Middle frontal gyrus (tissue), 1 donor: ENCODE measurements around the gene EFNA2.

Experiments used
- DNase-seq: peaks from one replicate; pipeline ENCODE4 v3.0.0-alpha.2; 2015; ENCODE audit warnings: low spot score; ENCODE audit errors: extremely low spot score

EFNA2 gene

DNA sequence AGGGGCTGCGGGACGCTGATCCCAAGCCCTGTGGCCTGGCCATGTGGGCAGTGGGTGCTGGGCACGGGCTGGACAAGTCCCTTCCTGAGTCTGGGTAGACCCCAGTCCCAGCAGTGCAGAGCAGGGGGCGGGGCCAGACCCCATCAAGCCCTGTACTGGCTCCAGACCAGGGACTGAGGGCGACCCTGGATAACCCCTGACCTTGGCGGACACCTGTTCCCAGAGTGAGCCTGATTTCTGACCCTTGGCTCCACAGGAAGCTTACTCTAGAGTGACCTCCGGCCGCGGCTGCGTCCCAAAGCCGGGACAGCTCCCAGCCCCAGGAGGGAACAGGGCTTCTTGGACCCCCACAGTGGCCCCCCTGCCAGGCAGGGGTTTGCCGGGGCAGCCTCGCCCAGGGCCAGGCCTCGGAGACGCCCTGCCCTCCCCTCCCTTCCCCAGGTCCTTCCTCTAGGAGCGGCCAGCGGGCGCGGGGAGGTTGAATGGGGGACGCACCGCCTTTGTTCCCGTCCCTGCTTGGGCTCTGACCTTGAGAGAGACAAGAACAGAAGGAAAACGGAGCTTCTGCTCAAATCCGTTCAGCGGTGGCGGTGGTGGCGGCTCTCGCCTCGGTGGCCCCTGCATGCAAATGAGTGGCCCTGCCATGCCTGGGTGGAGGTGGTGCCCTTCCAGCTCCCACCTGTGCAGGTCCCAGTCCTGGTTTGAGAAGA lies 2.3 kb upstream of the EFNA2 start:
- DNase-seq: no peak

DNA sequence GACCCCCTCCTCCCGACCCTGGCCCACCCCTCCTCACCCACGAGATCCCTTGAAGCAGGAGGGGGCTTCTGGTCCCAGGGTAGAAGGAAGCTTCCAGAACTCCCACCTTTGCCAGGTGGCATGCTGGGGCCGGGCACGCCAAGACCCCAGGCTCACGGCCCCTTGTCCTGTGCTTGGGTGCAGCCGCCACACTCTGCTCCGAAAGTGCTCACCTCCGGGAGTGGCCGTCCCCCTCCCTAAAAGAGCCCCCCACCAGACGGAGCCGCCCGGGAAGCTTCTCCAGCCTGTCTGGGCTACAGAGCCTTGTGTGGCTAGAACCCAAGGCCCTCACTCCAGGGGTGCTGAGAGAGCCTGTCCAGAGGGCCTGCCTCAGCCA lies 1.8 kb upstream of the EFNA2 start:
- DNase-seq: no peak

DNA sequence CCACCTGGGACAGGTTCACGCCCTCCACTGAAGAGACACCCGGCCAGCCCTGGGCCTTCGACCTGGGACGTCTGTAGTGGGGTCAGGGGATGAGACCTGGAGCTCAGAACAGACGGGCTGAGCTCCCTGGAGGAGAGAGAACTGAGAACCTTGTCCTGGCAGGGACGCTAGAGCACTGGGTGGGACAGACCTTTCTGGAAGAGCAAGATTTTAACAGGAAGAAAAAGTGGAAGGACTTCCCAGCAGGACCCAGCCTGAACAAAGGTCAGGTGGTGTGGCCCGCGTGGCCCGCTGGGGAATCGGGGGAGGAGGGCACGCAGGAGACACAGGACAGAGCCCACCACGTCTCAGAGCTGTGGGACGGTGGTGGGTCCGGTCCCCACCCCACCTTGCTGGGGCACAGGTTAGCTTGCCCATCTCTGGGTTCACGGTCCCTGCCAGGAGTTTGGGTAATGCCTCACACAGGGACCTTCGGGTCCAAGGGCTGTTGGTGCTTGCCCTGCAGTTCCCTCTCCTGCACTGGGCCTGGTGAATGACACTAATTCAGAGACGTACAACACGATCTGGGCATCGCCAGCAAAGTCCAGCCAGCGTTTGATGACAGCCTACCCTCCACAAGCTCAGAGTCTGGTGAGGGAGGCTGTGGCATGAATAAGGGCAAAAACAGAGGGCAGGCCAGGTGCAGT lies 1.2 kb upstream of the EFNA2 start:
- DNase-seq: no peak

DNA sequence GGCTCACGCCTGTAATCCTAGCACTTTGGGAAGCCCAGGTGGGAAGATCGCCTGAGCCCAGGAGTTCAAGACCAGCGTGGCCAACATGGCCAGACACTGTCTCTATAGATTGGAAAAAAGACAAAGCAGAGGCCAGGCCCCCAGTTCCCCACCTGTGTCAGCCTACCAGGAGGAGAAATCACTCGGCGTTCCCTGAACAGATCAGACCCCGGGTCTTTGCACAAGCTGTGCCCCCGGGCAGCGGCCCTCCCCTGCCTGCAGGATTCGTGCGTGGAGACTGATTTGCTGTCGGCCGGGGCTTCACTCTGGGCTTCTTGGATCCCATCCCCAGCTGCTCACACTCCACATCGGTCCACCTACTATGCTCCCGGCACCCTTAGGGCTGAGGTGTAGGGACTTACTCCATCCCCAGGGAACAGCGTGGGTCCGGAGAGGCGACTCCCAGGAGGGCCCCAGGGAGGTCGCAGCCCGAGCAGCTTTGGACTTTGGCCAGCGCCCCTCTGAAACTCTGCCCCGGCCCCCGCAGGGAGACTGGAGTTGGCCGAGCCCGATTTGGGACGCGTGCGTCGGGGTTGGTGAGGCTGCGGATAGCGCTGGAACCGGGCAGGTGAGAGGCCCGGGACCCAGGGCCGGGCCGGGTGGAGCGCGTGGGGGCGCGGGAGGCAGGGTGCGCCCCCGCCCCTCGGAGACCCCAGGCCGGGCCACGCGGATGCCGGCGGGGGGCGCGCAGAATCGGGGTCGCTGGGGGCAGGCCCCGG lies 515 bp upstream of the EFNA2 start:
- no peak for DNase-seq

DNA sequence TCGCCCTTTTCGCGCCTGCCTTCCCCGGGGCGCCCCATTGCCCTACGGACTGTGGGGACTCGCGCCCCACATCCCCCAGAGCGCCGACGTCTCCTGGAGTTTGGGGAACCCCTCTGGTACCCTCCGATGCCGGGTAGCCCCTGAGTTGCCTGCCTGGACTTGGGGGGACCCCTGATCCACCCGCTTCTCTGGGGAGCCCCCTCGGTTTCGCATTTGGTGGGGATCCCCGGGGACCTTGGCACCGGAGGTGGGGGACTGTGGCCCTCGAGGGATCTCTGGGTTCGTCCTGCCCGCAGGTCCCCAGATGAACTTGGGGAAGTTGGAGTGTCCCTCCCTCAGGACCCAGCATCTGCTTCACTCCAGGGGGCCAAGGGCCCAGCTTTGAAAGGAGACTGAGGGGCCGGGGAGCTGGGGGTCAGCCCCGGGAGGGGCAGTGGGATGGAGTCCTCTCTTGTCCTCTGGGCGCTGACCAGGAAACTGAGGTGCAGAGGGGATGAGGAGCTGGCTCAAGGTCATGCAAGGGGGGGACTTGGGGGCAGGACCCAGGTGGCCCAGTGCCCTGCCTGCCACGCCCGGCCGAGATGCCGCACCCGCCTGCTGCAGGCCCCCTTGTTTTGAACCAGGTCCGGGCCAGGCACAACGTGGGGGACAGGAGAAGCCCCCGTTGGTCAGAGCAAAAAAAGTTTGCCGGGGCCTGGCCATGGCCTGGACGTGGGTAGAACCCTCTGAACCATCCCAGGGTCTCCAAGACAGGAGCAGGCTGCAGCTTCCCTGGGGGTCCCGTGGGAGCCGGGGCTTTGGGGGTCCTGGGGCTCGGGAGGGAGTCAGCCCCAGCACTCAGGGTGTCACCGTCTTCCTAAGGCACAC lies 1.0 kb downstream of the EFNA2 start:
- no peak for DNase-seq

DNA sequence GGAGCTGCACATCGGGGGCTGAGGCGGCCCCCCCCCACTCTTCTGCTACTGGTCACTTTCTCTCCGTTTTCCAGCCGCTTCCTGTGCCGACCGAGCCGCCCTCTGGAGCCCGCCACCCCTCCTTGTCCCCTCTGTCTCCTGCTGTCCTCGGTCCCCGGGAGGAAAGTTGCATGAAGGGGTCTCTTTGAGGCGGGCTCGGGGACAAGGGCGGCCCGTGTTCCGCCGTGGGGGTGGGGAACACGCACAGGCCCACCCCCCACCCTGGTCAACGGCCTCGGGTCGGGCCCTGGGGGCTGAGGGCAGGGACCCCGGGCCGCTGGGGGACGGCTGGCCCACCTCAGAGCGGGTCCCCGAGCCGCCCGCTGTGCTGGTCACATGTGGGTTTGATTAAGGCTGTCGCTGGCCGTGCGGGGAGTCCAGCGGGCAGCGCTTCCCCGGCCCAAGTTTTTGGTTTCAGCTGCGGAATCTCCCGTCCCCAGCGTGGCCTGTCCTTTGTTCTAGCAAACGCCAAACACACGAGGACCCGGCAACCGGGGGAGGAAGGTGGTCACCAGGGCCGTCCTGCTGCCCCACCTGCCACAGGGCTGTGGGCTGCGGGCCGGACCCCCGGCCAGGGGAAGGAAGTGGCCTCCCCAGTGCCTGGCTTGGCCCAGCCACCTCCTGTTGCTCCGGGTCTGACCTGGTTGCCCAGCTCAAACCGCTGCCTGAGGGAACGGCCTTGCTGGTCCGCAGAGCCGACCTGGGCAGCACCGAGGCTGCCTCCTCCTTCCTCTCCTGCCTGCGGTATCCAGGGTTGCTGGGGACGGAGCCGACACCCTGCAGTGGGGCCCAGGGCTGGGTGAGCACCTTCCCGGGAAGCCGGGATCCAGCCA lies 1.9 kb downstream of the EFNA2 start:
- no peak for DNase-seq

DNA sequence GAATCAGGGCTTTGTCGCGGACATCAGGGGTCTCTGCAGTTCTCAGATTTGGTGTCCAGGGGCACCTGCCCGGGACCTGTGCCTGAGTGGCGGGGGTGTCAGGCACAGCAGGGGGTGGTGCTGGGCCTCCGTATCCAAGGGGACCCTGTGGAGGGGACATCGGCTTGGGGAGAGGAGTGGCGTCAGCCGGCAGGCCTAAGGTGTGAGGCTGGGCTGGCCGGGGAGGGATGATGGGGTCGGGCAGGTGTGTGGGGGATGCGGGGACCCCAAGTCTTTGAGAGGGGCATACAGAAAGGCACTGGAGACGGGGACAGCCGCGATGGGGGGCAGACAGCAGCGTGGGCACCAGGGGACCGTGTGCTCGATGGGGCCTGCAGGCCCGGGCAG lies 2.5 kb downstream of the EFNA2 start:
- no peak for DNase-seq

DNA sequence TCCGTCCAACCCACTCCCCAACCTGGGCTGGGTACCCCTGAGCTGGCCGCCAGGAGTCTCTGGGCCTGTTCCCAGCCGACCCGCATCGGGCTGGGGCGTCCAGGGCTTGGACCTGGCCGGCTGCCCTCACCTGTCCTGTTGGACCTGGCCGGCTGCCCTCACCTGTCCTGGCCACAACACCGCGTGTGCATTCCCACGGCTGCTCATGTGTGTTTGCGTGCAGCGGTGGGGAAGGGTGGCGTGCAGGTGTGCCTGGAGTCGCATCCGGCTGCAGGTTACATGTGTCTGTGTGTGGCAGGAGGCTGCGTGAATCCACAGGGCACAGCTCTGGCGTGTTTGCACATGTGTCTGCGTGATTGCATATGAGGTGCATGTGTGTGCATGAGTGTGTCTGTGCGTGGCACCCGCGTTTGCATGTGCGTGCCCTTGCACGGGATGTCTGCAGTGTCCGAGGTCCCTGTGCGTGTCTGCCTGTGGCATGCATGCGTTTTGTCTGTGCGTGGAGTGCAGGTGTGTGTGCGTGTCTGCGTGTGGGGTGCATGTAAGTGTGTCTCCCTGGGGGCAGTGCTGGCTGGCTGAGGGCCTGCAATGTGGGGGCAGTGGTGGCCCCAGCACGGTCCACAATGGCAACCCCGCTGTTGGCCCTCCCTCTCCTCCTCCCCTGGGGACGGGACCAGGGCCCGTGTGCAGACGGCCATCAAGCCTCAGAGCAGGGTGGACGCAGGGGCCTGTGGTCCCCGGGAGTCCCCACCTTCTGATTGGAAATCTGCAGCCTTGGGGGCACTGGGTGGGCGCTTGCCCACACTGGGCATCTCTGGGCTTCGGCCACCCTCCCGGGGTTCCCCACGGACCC lies 3.4 kb downstream of the EFNA2 start:
- DNase-seq: no peak

DNA sequence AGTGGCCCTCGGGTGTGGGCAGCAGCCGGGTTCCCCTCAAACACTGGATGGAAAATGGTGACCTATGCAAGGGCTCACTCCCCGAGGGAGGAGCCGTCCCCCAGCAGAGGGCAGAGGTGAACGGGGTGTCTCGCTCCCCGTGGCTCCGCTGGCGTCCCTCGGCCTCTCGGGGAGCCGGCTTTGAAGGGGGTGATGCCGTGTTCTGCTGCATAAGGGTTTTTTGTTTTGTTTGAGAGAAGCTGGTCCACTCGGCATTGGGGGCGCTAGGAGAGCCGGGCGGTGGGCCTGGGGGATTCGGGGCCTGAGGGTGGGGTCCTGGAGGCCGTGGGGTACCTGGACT lies 4.0 kb downstream of the EFNA2 start:
- no peak for DNase-seq

DNA sequence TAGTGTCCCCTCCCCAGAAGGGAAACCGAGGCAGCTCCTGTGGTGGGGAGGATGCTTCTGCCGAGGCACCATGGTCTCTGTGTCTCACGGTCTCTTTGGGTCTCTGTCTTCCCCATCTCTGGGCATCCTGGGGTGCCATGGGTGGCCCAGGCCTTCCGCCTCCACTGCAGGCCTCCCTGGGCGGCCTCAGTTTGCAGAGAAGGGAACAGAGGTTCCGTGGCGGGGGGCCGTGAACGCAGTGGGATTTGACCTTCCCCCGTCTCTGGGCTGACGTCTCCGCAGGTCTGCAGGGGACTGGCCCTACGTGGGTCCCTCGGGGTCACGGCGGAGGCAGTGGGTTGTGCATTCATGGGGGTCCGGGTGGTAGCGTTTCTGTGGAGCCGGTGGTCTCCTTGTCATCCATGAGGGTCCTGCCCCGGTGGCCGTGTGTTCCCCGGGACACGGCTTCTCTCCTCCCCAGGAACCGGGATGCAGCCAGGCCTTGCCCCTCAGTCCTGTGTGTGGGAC lies 4.6 kb downstream of the EFNA2 start:
- DNase-seq: no peak

DNA sequence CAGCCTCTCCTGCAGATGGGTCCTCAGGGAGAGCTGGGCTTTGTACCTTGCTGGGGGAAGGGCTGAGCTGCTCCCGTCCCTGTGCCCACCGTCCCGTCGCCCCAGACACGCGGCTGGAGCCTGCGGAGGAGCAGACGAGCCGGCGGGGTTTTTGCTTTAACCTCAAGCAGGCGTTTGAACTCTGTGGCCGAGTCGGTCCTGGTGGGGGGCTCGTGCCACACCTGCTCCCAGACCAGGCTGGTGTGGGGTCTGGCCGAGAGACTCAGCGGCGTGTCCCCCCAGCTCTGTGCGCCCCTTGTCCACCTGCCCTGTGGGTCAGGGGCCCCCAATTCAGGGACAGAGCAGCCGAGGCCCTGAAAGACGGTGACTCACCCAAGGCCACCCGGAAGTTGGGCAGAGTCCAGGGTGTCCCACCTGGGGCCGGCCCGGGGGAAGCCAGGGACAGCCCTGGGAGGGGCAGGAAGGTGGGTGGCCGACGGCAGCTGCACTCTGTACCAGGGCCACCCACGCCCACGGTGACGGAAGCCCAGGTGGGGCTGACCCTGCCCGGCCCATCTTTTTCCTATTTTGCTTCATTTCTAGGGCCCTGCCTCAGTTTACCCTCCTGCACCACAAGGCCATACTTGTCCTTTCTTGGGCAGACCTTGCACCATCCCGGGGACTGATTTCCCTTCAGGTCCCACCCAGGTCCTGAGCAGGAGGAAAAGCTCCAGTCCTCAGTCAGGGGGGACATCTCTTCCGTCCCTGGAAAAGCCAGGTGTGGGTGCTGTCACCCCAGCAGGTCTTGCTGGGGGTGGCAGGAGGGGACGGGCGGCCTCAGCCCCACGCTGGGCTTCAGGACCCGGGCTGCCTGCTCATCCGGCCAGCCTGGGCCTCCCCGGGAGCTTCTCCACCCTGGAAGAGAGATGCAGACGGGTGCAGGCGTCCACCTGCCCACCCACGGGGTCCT lies 5.3 kb downstream of the EFNA2 start:
- no peak for DNase-seq

DNA sequence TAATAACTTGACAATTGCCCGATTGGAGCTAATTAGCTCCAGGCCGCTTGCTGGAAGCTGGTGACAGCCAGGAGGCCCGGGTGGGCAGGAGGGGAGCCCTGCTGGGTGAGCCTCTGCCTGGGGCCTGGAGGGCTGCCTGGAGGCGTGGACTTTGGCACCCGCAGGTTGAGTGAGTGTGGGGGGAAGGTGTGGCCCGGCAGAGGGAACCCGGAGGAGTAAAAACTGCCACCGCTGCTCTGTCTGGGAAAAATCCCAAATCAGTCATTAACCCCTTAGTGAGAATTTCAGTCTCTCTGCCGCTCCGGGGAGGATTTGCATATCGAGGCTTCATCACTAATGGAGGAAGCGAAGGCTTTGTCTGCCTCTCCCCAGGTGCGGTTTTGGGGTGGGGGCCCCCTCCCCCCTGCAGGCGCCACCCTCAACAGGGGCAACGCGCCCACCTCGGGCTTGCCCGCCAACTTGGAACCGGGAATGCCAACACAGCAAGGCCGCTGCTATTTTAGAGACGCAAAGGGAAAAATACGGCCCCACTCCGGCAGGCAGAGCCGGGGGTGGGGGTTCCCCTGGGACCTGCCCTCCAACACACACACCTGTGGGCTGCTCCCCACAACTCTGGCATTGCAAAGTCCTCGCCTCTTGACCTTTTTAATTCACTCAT lies 6.2 kb downstream of the EFNA2 start:
- no peak for DNase-seq

DNA sequence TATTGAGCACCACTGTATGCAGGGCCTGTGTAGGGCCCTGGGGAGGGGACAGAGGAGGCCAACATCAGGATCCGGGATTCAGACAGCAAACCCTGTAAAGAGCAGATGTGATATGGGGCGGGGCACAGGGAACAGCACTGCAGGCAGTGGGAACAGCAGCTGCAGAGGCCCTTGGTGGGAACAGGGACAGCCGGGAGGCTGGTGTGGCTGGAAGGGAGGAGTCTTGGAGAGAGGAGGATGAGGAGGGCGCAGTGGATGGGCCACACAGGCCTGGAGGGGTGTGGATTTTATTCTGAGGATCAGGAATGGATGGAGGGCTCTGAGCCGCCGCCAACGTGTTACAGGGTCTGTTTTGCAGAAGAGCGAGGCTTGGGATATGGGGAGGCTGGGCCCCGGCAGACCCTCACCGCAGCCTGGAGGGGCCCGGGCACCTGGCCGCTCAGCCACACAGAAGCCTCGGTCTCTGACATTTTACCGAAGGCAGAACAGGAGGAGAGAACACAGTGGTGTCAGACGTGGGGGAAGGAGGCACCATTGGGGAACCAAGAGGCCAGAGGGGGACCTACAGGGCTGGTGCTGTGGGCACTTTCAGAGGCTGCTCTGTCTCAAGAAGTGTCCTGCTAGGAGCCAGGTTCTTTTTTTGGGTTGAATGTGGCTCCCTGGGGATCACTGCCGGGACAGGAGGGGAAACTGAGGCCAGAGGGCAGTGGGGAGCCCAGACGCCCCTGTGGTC lies 6.9 kb downstream of the EFNA2 start:
- no peak for DNase-seq

DNA sequence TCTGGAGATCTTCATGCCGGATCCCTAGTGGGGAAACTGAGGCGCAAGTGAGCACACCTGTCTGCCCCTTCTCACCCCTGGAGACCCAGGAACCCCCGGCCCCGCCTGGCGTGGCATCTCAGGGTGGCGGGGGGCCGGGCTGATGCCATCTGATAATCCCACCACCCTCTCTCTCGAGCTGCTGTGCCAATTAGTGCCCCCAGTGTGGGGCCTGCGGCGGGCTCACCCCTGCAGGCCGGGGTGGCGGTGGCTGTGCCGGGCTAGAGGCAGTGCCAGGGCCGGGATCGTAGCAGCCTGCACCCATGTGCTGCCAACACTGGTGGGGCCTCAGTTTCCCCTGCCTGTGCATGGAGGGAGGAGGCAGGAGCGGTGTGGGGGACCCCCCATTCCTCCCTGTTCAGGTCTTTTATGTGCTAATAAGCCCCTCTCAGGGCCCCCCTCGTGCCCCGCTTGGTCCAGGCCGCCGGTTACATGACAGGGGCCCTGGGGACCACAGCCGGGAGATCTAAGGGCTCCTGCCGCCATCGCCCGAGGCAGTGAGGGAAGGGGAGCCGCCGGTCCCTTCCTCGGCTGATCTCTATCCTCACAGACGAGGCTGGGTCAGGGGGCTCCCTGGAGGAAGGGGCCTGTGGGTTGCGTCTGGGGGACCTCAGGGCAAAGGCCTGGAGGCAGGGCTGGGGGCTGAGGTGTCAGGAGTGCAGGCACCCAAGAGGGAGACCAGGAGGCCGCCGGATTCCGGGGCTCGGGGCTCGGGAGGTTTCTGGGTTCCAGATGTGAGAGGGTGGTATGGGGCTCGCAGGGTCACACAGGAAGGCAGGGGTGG lies 8.3 kb downstream of the EFNA2 start:
- no peak for DNase-seq

DNA sequence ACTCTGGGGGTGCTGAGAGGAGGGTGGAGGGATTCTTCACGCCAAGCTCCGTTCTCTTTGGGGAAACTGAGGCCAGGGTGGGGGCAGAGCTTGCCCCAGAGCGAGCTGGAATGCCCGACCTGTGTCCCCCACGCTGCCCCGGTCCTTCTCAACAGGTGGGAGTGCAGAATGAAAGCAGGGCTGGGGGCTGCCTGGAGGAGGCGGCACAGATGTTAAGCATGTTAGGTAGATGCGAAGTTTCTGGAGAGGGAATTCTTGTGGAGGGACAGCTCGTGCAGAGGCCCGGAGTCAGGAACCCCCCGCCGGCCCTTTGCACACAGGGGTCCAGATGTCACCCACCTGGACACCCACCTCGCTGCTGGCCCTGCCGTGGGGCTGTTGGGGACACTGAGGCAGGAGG lies 9.0 kb downstream of the EFNA2 start:
- no peak for DNase-seq
